ENCODE data around the gene GANC. TPM values are rescaled to one million over a fixed set of nuclear protein-coding genes. Genes with fewer than 3 reads are reported as not detected.

Gene GANC
- total and polyA plus RNA-seq, 2 experiments from 2014 or later: 7.4 to 12.6 TPM

GRCh38 chr15:42273900-42274701 is 1.1 kb downstream of the GANC start:
- no peaks in the 10 kb centered on the region for H3K9me2 ChIP-seq (ENCODE audit: insufficient read depth)
- H4K20me1 ChIP-seq (replicated peaks; ENCODE audit: insufficient read depth): no peaks in the 10 kb centered on the region; the same call in 1 of the 2 replicates
- H2AFZ ChIP-seq: peak overlapping the region; percentile 28
- ATAC-seq (peak; percentile 14), DNase-seq (ENCODE audit: low spot score) (peak; percentile 34)
- H3K27me3 Mint-ChIP-seq (ENCODE audit: insufficient read depth, low read depth, poor library complexity): peaks cover 2% of the 10 kb centered on the region
- H3K27ac ChIP-seq (ENCODE audit: low read depth): peak overlapping the region; percentile 93
- H3F3A ChIP-seq (replicated peaks; ENCODE audit: low read depth): no peaks in the 10 kb centered on the region
- H3K27me3 ChIP-seq (ENCODE audit: insufficient read depth): no peaks in the 10 kb centered on the region
- TF ChIP-seq ZNF114 (CRISPR knock-in tag; IDR thresholded peaks at IDR 0.05): no peak
- TF ChIP-seq CREB1 (CRISPR knock-in tag; IDR thresholded peaks at IDR 0.05; ENCODE audit: low read depth): no peak
- TF ChIP-seq, protein P1, sequence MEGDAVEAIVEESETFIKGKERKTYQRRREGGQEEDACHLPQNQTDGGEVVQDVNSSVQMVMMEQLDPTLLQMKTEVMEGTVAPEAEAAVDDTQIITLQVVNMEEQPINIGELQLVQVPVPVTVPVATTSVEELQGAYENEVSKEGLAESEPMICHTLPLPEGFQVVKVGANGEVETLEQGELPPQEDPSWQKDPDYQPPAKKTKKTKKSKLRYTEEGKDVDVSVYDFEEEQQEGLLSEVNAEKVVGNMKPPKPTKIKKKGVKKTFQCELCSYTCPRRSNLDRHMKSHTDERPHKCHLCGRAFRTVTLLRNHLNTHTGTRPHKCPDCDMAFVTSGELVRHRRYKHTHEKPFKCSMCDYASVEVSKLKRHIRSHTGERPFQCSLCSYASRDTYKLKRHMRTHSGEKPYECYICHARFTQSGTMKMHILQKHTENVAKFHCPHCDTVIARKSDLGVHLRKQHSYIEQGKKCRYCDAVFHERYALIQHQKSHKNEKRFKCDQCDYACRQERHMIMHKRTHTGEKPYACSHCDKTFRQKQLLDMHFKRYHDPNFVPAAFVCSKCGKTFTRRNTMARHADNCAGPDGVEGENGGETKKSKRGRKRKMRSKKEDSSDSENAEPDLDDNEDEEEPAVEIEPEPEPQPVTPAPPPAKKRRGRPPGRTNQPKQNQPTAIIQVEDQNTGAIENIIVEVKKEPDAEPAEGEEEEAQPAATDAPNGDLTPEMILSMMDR (conservative IDR thresholded peaks at IDR 0.05; ENCODE audit: low read depth in 2 of 2): no peak
- no peak for TF ChIP-seq REST (IDR thresholded peaks at IDR 0.05; ENCODE audit: unreplicated experiment)
- TF ChIP-seq ZNF331 (CRISPR knock-in tag; IDR thresholded peaks at IDR 0.05; ENCODE audit: low read depth): no peak
- no peak for TF ChIP-seq EZH2phosphoT487 (IDR thresholded peaks at IDR 0.05; ENCODE audit: unreplicated experiment)
- TF ChIP-seq STAT1 (IDR thresholded peaks at IDR 0.05; ENCODE audit: unreplicated experiment): no peak
- TF ChIP-seq ETS1 (IDR thresholded peaks at IDR 0.05): no peak
- TF ChIP-seq EZH2 (IDR thresholded peaks at IDR 0.05; ENCODE audit: low read depth, unreplicated experiment): no peak
- no peak for TF ChIP-seq NANOG (IDR thresholded peaks at IDR 0.05; ENCODE audit: borderline replicate concordance)
- TF ChIP-seq JUNB (IDR thresholded peaks at IDR 0.05; ENCODE audit: unreplicated experiment): no peak
- TF ChIP-seq, protein P2, sequence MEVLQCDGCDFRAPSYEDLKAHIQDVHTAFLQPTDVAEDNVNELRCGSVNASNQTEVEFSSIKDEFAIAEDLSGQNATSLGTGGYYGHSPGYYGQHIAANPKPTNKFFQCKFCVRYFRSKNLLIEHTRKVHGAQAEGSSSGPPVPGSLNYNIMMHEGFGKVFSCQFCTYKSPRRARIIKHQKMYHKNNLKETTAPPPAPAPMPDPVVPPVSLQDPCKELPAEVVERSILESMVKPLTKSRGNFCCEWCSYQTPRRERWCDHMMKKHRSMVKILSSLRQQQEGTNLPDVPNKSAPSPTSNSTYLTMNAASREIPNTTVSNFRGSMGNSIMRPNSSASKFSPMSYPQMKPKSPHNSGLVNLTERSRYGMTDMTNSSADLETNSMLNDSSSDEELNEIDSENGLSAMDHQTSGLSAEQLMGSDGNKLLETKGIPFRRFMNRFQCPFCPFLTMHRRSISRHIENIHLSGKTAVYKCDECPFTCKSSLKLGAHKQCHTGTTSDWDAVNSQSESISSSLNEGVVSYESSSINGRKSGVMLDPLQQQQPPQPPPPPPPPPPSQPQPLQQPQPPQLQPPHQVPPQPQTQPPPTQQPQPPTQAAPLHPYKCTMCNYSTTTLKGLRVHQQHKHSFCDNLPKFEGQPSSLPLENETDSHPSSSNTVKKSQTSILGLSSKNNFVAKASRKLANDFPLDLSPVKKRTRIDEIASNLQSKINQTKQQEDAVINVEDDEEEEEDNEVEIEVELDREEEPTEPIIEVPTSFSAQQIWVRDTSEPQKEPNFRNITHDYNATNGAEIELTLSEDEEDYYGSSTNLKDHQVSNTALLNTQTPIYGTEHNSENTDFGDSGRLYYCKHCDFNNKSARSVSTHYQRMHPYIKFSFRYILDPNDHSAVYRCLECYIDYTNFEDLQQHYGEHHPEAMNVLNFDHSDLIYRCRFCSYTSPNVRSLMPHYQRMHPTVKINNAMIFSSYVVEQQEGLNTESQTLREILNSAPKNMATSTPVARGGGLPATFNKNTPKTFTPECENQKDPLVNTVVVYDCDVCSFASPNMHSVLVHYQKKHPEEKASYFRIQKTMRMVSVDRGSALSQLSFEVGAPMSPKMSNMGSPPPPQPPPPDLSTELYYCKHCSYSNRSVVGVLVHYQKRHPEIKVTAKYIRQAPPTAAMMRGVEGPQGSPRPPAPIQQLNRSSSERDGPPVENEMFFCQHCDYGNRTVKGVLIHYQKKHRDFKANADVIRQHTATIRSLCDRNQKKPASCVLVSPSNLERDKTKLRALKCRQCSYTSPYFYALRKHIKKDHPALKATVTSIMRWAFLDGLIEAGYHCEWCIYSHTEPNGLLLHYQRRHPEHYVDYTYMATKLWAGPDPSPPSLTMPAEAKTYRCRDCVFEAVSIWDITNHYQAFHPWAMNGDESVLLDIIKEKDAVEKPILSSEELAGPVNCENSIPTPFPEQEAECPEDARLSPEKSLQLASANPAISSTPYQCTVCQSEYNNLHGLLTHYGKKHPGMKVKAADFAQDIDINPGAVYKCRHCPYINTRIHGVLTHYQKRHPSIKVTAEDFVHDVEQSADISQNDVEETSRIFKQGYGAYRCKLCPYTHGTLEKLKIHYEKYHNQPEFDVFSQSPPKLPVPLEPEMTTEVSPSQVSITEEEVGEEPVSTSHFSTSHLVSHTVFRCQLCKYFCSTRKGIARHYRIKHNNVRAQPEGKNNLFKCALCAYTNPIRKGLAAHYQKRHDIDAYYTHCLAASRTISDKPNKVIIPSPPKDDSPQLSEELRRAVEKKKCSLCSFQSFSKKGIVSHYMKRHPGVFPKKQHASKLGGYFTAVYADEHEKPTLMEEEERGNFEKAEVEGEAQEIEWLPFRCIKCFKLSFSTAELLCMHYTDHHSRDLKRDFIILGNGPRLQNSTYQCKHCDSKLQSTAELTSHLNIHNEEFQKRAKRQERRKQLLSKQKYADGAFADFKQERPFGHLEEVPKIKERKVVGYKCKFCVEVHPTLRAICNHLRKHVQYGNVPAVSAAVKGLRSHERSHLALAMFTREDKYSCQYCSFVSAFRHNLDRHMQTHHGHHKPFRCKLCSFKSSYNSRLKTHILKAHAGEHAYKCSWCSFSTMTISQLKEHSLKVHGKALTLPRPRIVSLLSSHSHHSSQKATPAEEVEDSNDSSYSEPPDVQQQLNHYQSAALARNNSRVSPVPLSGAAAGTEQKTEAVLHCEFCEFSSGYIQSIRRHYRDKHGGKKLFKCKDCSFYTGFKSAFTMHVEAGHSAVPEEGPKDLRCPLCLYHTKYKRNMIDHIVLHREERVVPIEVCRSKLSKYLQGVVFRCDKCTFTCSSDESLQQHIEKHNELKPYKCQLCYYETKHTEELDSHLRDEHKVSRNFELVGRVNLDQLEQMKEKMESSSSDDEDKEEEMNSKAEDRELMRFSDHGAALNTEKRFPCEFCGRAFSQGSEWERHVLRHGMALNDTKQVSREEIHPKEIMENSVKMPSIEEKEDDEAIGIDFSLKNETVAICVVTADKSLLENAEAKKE (CRISPR knock-in tag; IDR thresholded peaks at IDR 0.05): no peak
- no peak for TF ChIP-seq POLR2AphosphoS5 (IDR thresholded peaks at IDR 0.05; ENCODE audit: low read depth)
- H3K36me3 Mint-ChIP-seq (ENCODE audit: low read depth): peaks cover 13% of the 10 kb centered on the region; the same call in 2 of the 3 replicates
- H3K9me3 Mint-ChIP-seq: no peaks in the 10 kb centered on the region
- peak overlapping the region; percentile 78 for H3K4me3 ChIP-seq
- peak overlapping the region; percentile 86 for H3K4me2 ChIP-seq
- peak overlapping the region; percentile 99 for H3K27ac Mint-ChIP-seq
- peak overlapping the region; percentile 99 for H3K4me3 Mint-ChIP-seq
- H3K4me1 ChIP-seq (ENCODE audit: insufficient read depth): peaks cover 22% of the 10 kb centered on the region; the same call in 1 of the 2 replicates
- peaks cover 38% of the 10 kb centered on the region for H3K79me2 ChIP-seq (replicated peaks; ENCODE audit: insufficient read depth)
- no peaks in the 10 kb centered on the region for H3K36me3 ChIP-seq (ENCODE audit: insufficient read depth)
- peaks cover 28% of the 10 kb centered on the region; the same call in 2 of the 3 replicates for H3K4me1 Mint-ChIP-seq

All from GM23338 (cell line).